ENCODE data around the gene CEBPE. TPM values are rescaled to one million over a fixed set of nuclear protein-coding genes. Genes with fewer than 3 reads are reported as not detected.

The CEBPE gene
- total RNA-seq, 4 donors from 2014 or later = not detected

DNA sequence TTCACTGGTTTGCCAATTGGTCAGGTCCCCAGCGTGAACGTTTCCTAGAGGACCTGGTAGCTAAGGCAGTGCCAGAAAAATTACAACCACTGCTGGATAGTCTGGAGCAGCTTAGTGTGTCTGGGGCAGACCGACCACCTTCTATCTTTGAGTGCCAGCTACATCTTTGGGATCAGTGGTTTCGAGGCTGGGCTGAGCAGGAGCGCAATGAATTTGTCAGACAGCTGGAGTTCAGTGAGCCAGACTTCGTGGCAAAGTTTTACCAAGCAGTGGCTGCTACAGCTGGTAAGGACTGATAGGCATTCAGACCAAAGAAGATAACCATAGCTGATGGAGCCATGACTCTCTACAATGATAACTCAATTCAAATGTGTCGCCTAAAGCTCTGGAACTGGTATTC lies 21.3 kb downstream of the CEBPE start:
- no peak overlapping the region for H3K27ac ChIP-seq
- peaks cover 0 to 22% (median 0%) of the 10 kb centered on the region in 3 donors for H3K36me3 ChIP-seq
- no peak for DNase-seq (ENCODE audit: low spot score in 2 of 2)
- H3K4me3 ChIP-seq = no peak overlapping the region
- 93 to 94% methylated on average over 7 of the region's 7 CpGs for WGBS, 2 donors
- H3K9me3 ChIP-seq = no peaks in the 10 kb centered on the region
- H3K27me3 ChIP-seq = no peaks in the 10 kb centered on the region
- TF ChIP-seq CTCF (IDR thresholded peaks at IDR 0.05) (no peak), POLR2A (IDR thresholded peaks at IDR 0.05) (no peak), EP300 (IDR thresholded peaks at IDR 0.05) (no peak)
- peaks cover 0 to 30% (median 23%) of the 10 kb centered on the region in 4 donors for H3K4me1 ChIP-seq

DNA sequence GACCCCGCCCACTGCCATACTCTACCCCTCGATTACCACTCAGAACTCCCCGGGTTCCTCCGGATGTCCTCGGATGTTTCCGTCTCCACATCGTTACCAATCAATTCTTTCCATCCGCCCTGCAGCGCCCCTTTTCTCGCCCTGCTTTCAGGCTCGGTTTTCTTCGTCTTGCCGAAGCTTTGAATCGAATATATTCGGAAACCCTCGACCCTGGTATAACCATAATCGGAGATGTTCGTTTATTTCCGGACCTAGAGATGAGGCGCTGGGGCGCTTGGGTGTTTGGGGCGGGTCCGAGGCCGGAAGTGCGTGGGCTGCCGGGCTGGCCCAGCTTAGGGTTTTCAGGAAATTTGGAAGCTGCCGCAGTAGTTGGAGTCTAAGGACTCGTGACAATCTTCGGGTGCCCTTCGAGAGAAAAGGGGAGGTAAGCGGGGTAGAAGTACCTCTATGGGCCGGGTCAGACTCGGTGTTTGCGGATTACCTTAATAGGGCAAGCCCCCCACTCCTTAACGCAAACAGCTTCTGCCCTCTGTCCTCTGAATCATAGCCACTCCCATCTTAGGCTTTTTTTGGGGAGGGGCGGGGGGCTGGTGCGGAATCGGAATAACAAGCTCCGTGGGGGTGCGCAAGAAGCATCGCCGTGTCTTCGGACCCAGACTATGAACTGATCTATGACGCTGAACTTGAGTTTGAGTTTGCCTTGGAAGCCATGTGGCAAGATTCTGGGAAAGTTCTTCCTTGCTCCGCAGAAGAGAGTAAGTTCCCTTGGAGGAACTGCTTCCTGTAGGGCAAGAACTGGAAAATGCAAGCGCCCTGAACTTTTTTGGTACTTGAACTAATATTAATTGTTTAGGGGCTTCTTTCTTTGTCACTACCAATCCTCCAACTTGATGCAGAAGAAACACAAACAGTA lies 23.6 kb downstream of the CEBPE start, which contains the start of gene C14orf119:
TSS of gene C14orf119 (plus strand) at position 310 of the 913 bp plus-strand sequence. CDS start 2,154 bp downstream, outside the sequence.
- peak; percentile 100 for DNase-seq (ENCODE audit: low spot score in 2 of 2)
- WGBS, 2 donors = 0 to 1% methylated on average over 46 of the region's 46 CpGs
- H3K36me3 ChIP-seq = peaks cover 3 to 45% (median 7%) of the 10 kb centered on the region in 3 donors
- TF ChIP-seq EP300 (IDR thresholded peaks at IDR 0.05) (peak; percentile 79 to 96), CTCF (IDR thresholded peaks at IDR 0.05) (peak in 1 of 5 experiments; percentile 14), POLR2A (IDR thresholded peaks at IDR 0.05) (peak; percentile 70 to 94)
- H3K4me1 ChIP-seq = peaks cover 0 to 40% (median 24%) of the 10 kb centered on the region in 4 donors
- H3K9me3 ChIP-seq = no peaks in the 10 kb centered on the region
- H3K27me3 ChIP-seq = no peaks in the 10 kb centered on the region
- H3K27ac ChIP-seq = peak within 1 kb of the TSS; percentile 93 to 99 (median 96)
- H3K4me3 ChIP-seq = peak within 1 kb of the TSS; percentile 66 to 92 (median 68)

- WGBS, 2 donors = 0 to 1% methylated on average over 40 to 49 of the region's 55 CpGs
- Histone ChIP-seq H3K4me3 (peak within 1 kb of the TSS; percentile 66 to 92 (median 68)), H3K36me3 (peaks cover 3 to 52% (median 14%) of the 10 kb centered on the region in 3 donors), H3K4me1 (peaks cover 0 to 40% (median 24%) of the 10 kb centered on the region in 4 donors), H3K27ac (peak within 1 kb of the TSS; percentile 93 to 99 (median 96)), H3K27me3 (no peaks in the 10 kb centered on the region), H3K9me3 (no peaks in the 10 kb centered on the region)
- peak; percentile 37 to 61 for DNase-seq (ENCODE audit: low spot score in 2 of 2)
- TF ChIP-seq EP300 (IDR thresholded peaks at IDR 0.05) (peak in 1 of 2 donors; percentile 94), POLR2A (IDR thresholded peaks at IDR 0.05) (peak; percentile 57 to 88), CTCF (IDR thresholded peaks at IDR 0.05) (no peak)
Observed at GRCh38 chr14:23094666-23095195, 24.3 kb downstream of the CEBPE start, which contains the start of gene ACIN1. ACIN1 (minus strand) TSS chr14:23095136; CDS start chr14:23095112, 24 bp downstream.

DNA sequence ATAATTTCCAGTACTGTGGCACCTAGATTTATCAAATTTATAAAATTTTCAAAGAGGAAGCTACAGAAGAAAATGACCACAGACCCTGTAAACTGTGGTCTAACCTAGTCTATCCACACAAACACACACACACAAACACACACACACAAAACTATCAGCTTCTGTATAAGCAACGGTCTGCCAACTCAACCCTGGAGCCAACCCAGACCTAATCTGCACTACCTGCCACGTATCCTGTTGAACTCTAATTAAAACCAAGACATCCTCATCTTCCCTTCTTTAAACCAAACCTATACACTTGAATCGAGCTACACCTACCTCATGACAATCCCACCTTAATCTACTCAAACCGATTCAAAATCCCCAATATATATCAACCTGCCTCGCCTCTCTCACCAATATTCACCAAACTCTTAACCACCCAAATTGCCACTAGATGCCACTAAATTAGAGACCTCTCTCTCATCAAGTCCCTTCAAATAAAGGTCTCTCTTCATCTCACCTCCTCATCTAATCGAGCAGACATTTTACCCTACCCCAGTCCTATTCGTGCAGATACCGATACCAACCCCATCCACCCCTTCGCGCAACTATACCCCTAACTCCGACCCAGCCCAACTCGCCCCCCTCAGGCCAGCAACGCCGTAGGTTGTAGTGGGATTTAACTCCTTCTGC lies 24.9 kb downstream of the CEBPE start:
- peaks cover 3 to 53% (median 17%) of the 10 kb centered on the region in 3 donors for H3K36me3 ChIP-seq
- peak overlapping the region; percentile 93 to 99 (median 94) for H3K27ac ChIP-seq
- 1 to 3% methylated on average over 14 of the region's 14 CpGs for WGBS, 2 donors
- no peaks in the 10 kb centered on the region for H3K9me3 ChIP-seq
- H3K4me1 ChIP-seq = peaks cover 0 to 40% (median 24%) of the 10 kb centered on the region in 4 donors
- TF ChIP-seq EP300 (IDR thresholded peaks at IDR 0.05) = no peak
- TF ChIP-seq CTCF (IDR thresholded peaks at IDR 0.05) = no peak
- no peak for TF ChIP-seq POLR2A (IDR thresholded peaks at IDR 0.05)
- no peaks in the 10 kb centered on the region for H3K27me3 ChIP-seq
- no peak for DNase-seq (ENCODE audit: low spot score in 2 of 2)
- H3K4me3 ChIP-seq = peak overlapping the region; percentile 66 to 92 (median 68)
